Common myeloid progenitor, CD34-positive (primary cell): ENCODE measurements around the gene BABAM1.

Experiments
- CTCF ChIA-PET: fragments of 350-600 bp; sonication (Branson Sonifier 250); formaldehyde crosslinking; loops from one replicate; lab custom pipeline; 2021; ENCODE audit warnings: antibody characterized with exemption; lab: Charles Lee
- POLR2A ChIA-PET: fragments of 350-600 bp; sonication (Branson Sonifier 250); formaldehyde crosslinking; loops from one replicate; lab custom pipeline; 2021; ENCODE audit warnings: antibody characterized with exemption; lab: Charles Lee
- DNase-seq, 3 donors: peaks; one replicate each; pipeline versions ENCODE4 v3.0.0 to v3.0.0-alpha.2; 2013
- H3K27ac ChIP-seq, 2 experiments: 1 replicate in 1 of 2; 2 replicates in 1 of 2; pipeline ENCODE4 v1.7.0; 2013; ENCODE audit warnings: inconsistent platforms in 2 of 2, low read length in 2 of 2, mild to moderate bottlenecking in 2 of 2, low read depth in 1 of 2, moderate library complexity in 1 of 2; ENCODE audit not compliant: severe bottlenecking in 2 of 2, insufficient read depth in 1 of 2, poor library complexity in 1 of 2
- H3K27me3 ChIP-seq, 5 experiments: replicated peaks in 2 of 5; 1 replicate in 3 of 5; 2 replicates in 2 of 5; pipeline versions ENCODE4 v1.6.1 to v1.7.0; 2013; ENCODE audit warnings: low read length in 4 of 5, mild to moderate bottlenecking in 2 of 5, moderate library complexity in 2 of 5, inconsistent platforms in 1 of 5; ENCODE audit not compliant: insufficient read depth in 5 of 5, control insufficient read depth in 4 of 5
- H3K36me3 ChIP-seq, 4 experiments: 1 replicate in 2 of 4; 2 replicates in 2 of 4; pipeline versions ENCODE4 v1.6.1 to v1.7.0; 2013; ENCODE audit warnings: low read length in 3 of 4, control low read depth in 1 of 4, mild to moderate bottlenecking in 1 of 4; ENCODE audit not compliant: control insufficient read depth in 4 of 4, insufficient read depth in 4 of 4
- H3K4me1 ChIP-seq, 4 experiments: 1 replicate in 3 of 4; 2 replicates in 1 of 4; pipeline versions ENCODE4 v1.6.1 to v1.7.1; 2013; ENCODE audit warnings: low read length in 3 of 4, mild to moderate bottlenecking in 3 of 4, control low read depth in 1 of 4, inconsistent platforms in 1 of 4, moderate library complexity in 1 of 4; ENCODE audit not compliant: control insufficient read depth in 4 of 4, insufficient read depth in 4 of 4; ENCODE audit errors: control extremely low read depth in 1 of 4
- H3K4me3 ChIP-seq, 7 experiments: 1 replicate in 4 of 7; 2 replicates in 3 of 7; pipeline versions ENCODE4 v1.5.1 to v1.7.0; 2013; ENCODE audit warnings: mild to moderate bottlenecking in 7 of 7, low read length in 6 of 7, moderate library complexity in 6 of 7, inconsistent platforms in 2 of 7, low read depth in 2 of 7, control low read depth in 1 of 7; ENCODE audit not compliant: insufficient read depth in 4 of 7, control insufficient read depth in 1 of 7; ENCODE audit errors: extremely low read depth in 1 of 7
- H3K9me3 ChIP-seq, 5 experiments: 1 replicate in 4 of 5; 2 replicates in 1 of 5; pipeline versions ENCODE4 v1.6.1 to v1.7.1; 2013; ENCODE audit warnings: low read length in 4 of 5, mild to moderate bottlenecking in 2 of 5, inconsistent platforms in 1 of 5, low read depth in 1 of 5, moderate library complexity in 1 of 5; ENCODE audit not compliant: control insufficient read depth in 4 of 5, insufficient read depth in 2 of 5; ENCODE audit errors: control extremely low read depth in 1 of 5
- WGBS: methylation state at CpG from one replicate; pipeline ENCODE4 v1.1.5; 2013; ENCODE audit not compliant: insufficient coverage; 5-methylcytosine and 5-hydroxymethylcytosine counted together

The BABAM1 gene

GRCh38 chr19:17321655-17322489 is 54.6 kb downstream of the BABAM1 start:
- no peaks in the 10 kb centered on the region for H3K9me3 ChIP-seq
- WGBS = 89% methylated on average over 17 of the region's 19 CpGs
- CTCF ChIA-PET = interaction anchor here (1.3 to 2.1 kb wide), 3 partner anchors 9 to 13 kb away, joined by 4 to 8 read pairs (median 5); partner anchors contain the start of gene DDA1
- H3K4me1 ChIP-seq = peaks cover 0 to 10% (median 8%) of the 10 kb centered on the region in 4 experiments
- no peak overlapping the region for H3K4me3 ChIP-seq
- peaks cover 0 to 40% (median 26%) of the 10 kb centered on the region in 4 experiments for H3K36me3 ChIP-seq
- DNase-seq = no peak
- no peak overlapping the region for H3K27ac ChIP-seq
- H3K27me3 ChIP-seq = no peaks in the 10 kb centered on the region
- POLR2A ChIA-PET = interaction anchor here (1.0 kb wide), 1 partner anchor 17 kb away, joined by 3 read pairs; no protein-coding TSS in a partner anchor

GRCh38 chr19:17322854-17323253 is 55.6 kb downstream of the BABAM1 start:
- H3K4me3 ChIP-seq = peak overlapping the region in 2 of 7 experiments; percentile 43 to 62
- POLR2A ChIA-PET = interaction anchor here (0.6 kb wide), 1 partner anchor 13 kb away, joined by 4 read pairs; no protein-coding TSS in a partner anchor
- no peak overlapping the region for H3K27ac ChIP-seq
- H3K36me3 ChIP-seq = peaks cover 0 to 35% (median 25%) of the 10 kb centered on the region in 4 experiments
- WGBS = 94% methylated on average over 6 of the region's 10 CpGs
- no peak for DNase-seq
- CTCF ChIA-PET = interaction anchor here (1.3 to 2.1 kb wide), 2 partner anchors 10 to 14 kb away, joined by 4 to 8 read pairs; partner anchors contain the start of gene DDA1
- H3K27me3 ChIP-seq = no peaks in the 10 kb centered on the region
- peaks cover 0 to 10% (median 8%) of the 10 kb centered on the region in 4 experiments for H3K4me1 ChIP-seq
- H3K9me3 ChIP-seq = no peaks in the 10 kb centered on the region

DNA sequence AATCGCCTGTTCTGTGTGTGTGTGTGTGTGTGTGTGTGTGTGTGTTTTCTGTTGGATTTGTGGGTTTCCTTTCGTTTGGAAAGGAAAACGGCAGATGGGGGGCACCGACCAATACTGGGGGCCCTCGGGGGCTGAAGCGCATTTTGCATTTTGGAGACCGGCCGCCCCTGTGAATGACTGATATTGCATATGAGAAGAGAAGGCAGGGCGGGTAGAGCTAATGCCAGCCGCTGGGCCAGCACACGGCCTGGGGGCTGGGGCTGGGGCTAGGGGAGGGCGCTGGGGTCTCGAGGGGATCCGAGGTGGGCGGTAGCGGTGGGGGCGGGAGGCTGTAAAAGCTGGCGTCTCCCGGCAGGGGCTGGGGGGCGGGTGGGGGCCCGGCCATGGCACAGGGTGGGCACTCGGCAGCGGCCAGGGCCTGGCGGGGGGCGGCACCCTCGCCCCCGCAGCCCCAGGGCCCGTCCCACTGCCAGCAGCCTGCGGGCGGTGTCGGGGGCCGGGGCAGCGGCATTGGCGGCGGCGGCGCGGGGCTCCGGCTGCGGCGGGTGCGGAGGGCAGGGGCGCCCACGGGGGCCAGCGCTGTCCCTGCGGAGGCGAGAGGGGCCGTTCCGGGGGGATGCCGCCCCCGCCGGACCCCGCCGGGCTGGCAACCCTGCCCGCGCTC is 56.2 kb downstream of the BABAM1 start:
- WGBS = 15% methylated on average over 27 of the region's 56 CpGs
- Histone ChIP-seq H3K27me3 (no peaks in the 10 kb centered on the region), H3K4me1 (peaks cover 0 to 14% (median 10%) of the 10 kb centered on the region in 4 experiments), H3K36me3 (peaks cover 0 to 34% (median 25%) of the 10 kb centered on the region in 4 experiments), H3K4me3 (peak overlapping the region in 5 of 7 experiments; percentile 6 to 62 (median 48)), H3K9me3 (no peaks in the 10 kb centered on the region), H3K27ac (no peak overlapping the region)
- peak in 1 of 3 donors; percentile 31 for DNase-seq
- CTCF ChIA-PET = interaction anchor here (1.2 kb wide), 1 partner anchor 9 kb away, joined by 3 read pairs; no protein-coding TSS in a partner anchor
- POLR2A ChIA-PET = interaction anchor here (0.6 to 1.2 kb wide), 2 partner anchors 13 to 17 kb away, joined by 4 to 5 read pairs; no protein-coding TSS in a partner anchor

DNA sequence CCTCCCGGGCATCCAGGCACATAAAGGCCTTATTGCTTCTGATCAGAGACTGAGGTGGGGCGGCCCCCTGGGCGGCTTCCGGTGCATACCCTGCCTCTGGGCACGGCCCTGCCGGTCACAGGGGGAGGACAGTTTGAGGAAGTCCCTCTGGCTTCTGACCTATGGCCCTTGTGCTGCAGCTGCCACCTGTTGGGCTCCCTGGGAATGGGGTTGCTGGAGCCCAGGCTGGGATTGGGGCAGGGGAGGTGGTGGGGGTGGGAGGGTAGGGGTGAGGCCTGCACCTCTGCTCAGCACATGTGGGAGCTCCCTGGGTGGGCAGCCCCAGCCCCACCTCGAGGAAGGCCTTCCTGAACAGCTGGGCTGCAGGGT is 56.7 kb downstream of the BABAM1 start:
- H3K9me3 ChIP-seq = no peaks in the 10 kb centered on the region
- no peak overlapping the region for H3K27ac ChIP-seq
- 21% methylated on average over 2 of the region's 7 CpGs for WGBS
- H3K4me3 ChIP-seq = peak overlapping the region in 5 of 7 experiments; percentile 6 to 62 (median 48)
- H3K4me1 ChIP-seq = peaks cover 0 to 17% (median 13%) of the 10 kb centered on the region in 4 experiments
- CTCF ChIA-PET = interaction anchor here (1.2 kb wide), 1 partner anchor 9 kb away, joined by 3 read pairs; no protein-coding TSS in a partner anchor
- peak in 2 of 3 donors; percentile 32 to 47 for DNase-seq
- peaks cover 0 to 32% (median 23%) of the 10 kb centered on the region in 4 experiments for H3K36me3 ChIP-seq
- POLR2A ChIA-PET = interaction anchor here (1.2 kb wide), 1 partner anchor 17 kb away, joined by 5 read pairs; no protein-coding TSS in a partner anchor
- H3K27me3 ChIP-seq = no peaks in the 10 kb centered on the region

- H3K9me3 ChIP-seq = no peaks in the 10 kb centered on the region
- WGBS = 90% methylated on average over 23 of the region's 28 CpGs
- H3K36me3 ChIP-seq = peaks cover 0 to 26% (median 22%) of the 10 kb centered on the region in 4 experiments
- peaks cover 0 to 3% (median 0%) of the 10 kb centered on the region in 5 experiments for H3K27me3 ChIP-seq
- no peak for DNase-seq
- CTCF ChIA-PET = interaction anchor here (1.2 kb wide), 1 partner anchor 8 kb away, joined by 3 read pairs; no protein-coding TSS in a partner anchor
- H3K4me3 ChIP-seq = no peak overlapping the region
- no peak overlapping the region for H3K27ac ChIP-seq
- H3K4me1 ChIP-seq = peaks cover 0 to 23% (median 19%) of the 10 kb centered on the region in 4 experiments
- POLR2A ChIA-PET = interaction anchor here (1.2 kb wide), 1 partner anchor 18 kb away, joined by 5 read pairs; no protein-coding TSS in a partner anchor
Observed at GRCh38 chr19:17324357-17325114, 57.3 kb downstream of the BABAM1 start.

- Histone ChIP-seq H3K4me3 (no peak overlapping the region), H3K9me3 (no peaks in the 10 kb centered on the region), H3K4me1 (peaks cover 0 to 26% (median 20%) of the 10 kb centered on the region in 4 experiments), H3K36me3 (peaks cover 0 to 22% (median 17%) of the 10 kb centered on the region in 4 experiments), H3K27me3 (peaks cover 0 to 9% (median 0%) of the 10 kb centered on the region in 5 experiments), H3K27ac (no peak overlapping the region)
- no peak for DNase-seq
- POLR2A ChIA-PET = no interaction called here
- WGBS = over 99% methylated on average over 17 of the region's 20 CpGs
- CTCF ChIA-PET = no interaction called here
Observed at GRCh38 chr19:17325133-17325532, 57.9 kb downstream of the BABAM1 start.
